ENCODE results near the gene HMGXB3.

The HMGXB3 gene

DNA sequence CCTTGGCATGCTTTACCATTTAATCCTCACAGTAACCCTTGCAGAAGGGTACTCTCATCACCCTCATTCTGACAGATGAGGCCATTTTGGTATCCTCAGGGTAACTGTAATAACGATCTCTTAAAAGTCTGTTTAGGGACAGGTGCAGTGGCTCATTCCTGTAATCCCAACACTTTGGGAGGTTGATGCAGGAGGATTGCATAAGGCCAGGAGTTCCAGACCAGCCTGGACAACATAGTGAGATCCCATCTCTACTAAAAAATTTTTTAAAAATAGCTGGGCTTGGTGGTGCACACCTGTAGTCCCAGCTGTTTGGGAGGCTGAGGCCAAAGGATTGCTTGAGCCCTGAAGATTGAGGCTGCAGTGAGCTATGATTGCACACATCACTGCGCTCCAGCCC lies 54.0 kb downstream of the HMGXB3 start:
- DNase-seq = no peak

DNA sequence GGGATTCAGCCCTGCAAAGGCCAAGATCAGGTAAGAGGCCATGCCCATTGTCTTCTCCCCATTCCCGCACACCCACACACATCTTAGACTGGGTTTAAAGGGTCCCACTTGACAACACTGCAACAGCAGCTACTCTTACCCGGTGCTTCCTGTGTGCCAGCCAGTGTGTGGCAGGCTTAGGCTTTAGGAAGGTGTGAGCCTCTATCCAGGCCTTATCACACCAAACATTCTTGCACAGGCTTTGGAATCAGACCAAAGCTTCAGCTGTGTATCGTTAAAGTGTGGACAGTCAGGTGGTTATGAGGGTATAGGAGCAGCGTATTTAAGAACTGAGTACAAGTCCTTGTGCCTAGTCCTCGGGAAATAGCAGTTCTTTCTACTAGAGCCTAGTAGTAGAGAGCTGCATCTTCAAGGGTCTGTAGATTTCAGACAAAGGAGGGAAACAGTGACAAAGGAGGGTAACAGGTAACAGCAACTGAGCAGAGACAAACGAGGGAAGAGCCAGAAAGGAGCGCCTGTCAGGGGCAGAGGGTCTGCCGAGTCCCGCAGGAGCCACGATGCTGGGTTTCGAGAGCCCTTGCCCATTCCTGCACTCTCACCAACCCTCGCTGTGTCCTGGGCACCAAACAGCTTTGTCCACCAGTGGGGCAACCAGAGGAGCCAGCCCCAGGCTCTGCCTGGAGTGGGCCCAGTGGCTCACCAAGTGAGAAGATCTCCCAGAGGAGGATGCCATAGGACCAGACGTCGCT lies 55.0 kb downstream of the HMGXB3 start:
- DNase-seq = no peak

GRCh38 chr5:150056075-150056443 lies 55.5 kb downstream of the HMGXB3 start:
- DNase-seq = no peak

- DNase-seq = no peak
These were observed 56.5 kb downstream of the HMGXB3 start for GRCh38 chr5:150057052-150057451.

DNA sequence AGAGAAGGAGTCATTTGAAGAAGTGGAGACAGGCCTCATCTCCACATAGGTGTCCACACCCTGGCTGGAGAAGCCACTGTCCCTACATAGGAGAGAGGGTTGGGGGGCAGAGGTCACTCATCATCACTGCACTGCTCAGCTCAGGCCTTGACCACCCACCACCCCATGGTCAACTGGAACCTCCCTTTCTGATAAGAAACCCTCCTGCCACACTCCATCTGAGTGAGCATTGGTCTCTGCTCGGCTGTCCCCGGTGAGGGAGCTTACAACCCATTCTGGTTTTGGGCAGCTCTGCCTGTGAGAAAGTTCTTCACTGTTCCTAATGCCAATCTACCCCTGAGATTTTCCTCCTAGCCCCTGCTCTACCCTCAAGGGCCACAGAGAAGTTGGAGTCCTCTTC lies 57.0 kb downstream of the HMGXB3 start:
- no peak for DNase-seq

DNA sequence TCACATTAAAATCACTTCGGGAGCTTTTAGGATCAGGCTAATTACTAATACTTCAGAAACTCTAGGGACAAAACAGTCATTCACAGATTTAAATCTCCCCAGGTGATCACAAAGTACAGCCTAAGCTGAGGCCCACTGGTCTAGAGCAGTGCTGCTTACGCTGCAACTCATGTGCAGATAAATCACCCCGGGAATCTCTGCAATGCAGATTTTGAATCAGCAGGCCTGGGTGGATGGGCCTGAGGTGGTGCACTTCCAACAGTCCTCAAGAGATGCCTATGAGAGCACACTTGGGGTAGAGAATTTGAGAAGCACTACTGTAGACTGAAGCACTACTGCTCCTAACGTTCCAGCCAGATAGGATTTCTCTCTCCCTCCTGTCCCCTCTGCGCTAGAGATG lies 57.5 kb downstream of the HMGXB3 start:
- DNase-seq = no peak

DNA sequence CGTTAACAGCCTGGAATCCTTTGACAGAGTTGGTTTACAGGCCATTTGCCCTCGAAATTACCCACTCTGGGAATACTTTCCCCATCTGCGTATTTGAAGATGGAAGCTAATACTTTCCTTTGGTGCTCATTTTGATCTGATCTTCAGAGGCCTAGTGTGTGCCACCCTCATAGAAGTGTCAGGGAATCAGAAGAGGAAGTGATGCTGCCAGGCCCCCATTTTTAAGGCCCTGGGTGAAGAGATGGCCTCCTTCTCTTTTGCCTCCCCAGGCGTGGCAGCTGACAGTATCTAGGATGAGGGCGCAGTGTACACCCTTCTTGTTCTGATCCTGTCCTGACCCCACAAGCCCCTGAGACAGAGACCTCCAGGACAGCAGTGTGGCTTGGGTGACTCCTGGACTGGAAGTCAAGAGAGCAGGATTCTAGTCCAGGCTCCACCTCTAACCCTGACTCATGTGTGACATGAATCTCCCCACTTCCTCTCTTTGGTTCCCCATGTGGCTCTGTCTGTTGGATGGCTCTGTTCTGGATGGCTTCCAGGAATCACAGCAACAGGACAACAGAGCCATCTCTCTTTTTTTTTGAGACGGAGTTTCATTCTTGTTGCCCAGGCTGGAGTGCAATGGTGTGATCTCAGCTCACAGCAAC lies 58.1 kb downstream of the HMGXB3 start:
- DNase-seq = peak; percentile 21

- no peak for DNase-seq
These were observed 59.1 kb downstream of the HMGXB3 start for GRCh38 chr5:150059623-150060022.

- no peak for DNase-seq
These were observed 59.9 kb downstream of the HMGXB3 start for GRCh38 chr5:150060471-150060870.

DNA sequence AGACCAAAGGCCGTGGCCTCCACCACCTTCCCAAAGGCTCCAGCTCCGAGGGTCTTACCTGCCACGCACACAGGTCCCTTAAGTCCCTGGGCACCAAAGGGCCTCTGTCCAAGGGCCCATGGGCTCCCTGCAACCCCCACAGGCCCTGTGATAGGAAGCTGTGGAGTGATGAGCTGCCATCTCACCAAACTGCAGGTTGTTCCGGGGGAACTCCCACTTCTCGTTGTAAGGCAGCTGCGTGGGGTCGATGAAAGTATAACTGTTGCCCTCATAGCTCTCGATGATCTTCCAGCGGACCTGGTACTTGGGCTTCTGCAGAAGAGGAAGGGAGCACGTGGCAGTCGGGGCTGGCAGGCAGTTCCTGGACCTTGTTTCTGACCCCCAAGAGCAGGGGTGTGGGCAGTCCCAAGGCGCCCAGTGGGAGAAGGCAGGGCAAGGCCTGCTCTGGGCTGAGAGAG lies 61.0 kb downstream of the HMGXB3 start:
- DNase-seq = no peak

DNA sequence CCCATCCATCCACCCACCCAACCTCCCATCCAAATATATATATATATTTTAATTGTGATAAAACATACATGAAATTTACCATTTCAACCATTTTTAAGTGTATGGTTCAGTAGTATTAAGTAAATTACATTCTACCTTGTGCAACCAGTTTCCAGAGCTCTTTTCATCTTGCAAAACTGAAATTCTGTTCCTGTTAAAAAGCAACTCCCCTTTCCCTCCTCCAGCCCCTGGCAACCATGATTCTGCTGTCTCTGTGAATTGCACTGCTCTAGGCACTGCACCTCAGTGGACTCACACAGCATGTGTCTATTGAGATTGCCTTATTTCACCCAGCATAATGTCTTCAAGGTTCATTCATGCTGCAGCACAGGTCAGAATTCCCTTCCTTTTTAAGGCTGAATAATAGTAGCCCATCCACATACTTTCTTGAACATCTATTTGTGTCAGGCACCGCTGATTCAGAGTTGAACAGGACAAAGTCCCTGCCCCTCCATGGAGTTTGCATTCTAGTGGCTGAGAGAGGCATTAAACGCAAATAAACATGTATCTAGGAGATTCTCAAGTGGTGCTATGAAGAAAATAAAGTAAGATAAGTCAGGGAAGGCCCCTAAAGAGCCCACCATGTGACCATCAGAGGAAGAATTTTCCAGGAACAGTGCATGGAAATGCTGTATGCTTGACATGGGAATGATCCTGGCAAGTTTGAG lies 61.8 kb downstream of the HMGXB3 start:
- no peak for DNase-seq

DNA sequence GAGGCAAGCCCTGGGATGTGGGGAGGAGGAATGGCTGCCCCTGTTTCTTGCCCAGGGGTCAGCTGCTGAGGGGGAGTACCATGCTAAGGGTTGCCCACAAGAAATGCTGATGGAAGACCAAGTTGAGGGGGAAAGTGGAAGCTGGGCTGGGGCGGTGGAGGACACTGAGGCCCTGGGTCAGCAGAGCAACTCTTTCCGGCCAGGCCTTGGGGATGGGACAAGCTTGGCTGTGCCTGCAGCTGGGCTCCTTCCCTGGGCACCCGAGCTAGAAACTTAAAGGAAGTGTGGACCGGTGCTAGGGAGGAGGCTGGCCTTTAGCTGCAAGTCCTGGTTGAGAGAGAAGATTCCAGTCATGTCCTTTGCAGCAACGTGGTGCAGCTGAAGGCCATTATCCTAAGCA lies 63.1 kb downstream of the HMGXB3 start:
- DNase-seq = no peak

DNA sequence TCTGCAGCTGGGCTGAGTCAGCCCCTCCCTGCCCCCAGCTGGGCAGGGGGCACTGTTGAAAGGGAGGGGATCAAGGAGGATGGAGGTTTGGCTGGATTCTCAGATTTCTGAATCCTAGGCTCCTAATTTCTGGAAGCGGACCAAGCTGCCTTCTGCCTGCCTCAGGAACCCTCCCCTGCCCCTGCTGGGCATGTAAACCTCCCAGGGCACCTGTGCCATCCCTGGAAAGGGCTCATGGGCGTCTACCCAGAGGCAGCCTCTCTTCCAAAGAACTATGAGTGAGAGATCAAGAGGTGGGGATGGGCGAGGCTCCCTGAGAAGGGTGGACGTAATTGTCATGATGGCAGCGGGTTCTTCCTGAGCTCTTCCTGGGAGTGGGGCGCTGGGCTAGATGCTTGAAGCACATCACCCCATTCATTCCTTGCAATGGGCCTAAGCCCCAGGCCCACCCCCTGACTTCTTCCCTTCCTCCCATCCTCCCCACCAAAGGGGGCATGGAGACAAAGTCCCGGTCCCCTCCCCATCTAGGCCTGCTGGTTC lies 64.2 kb downstream of the HMGXB3 start:
- no peak for DNase-seq

DNA sequence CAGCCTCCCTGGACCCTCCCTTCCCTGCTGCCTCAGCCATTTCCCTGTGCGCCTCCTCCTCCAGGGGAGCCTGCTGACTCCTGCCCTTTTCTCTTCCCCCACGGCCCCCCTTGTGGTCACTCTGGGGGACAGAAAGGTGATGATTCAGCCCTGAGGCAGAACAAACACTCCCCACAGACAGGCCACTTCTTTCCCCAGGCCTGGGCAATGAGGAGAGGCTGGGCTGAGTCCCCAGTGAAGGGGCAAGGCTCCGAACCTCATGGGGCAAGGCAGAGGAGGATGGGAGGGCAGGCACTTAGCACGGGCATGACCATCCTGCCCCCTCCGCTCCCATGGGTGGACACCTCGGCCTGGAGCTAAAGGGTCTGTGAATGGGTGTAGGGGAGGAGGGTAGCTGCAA lies 64.8 kb downstream of the HMGXB3 start:
- peak; percentile 45 for DNase-seq

- DNase-seq = peak; percentile 22
These were observed 65.3 kb downstream of the HMGXB3 start for GRCh38 chr5:150065886-150066285.

DNA sequence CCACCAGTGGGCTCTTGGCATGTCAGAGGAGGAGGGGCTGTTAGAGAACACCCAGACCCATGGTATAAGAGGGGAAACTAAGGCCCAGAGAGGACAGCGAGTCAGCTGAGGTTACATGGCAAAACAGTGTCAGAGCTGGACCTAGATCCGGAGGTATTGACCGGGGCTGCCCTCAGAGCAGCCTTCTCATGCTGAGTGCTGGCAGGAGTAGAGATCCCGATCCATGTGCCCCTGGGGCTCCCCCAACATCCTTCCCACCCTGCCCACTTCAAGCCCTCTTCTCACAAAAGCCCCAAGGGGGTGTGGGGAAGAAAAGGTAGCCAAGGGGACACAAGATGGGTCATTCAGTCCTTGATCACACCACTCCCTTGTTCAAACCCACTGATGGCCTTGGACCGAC lies 65.9 kb downstream of the HMGXB3 start:
- no peak for DNase-seq

DNA sequence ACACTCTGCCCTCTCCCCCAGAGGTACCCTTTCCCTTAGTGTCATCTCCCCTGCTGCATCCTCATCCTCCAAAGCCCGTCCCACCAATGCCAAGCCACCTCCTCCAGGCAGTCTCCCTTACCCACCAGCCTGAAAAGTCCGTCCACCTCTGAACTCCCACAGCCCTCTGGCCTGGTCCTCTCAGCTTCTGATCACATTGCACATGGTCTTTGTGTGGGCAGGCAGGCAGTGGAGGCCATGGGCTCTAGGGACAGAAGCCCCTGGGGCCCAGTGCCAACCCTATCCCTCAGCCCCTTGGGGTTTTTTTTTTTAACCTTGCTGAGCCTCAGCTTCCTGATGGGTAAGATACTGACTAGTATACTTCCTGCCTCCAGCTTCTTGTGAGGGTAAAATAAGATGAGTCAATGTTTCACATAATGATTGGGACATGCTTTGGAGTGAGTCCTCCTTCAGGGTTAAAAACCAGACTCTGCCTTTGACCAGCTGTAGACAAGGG lies 66.4 kb downstream of the HMGXB3 start:
- DNase-seq = no peak

DNA sequence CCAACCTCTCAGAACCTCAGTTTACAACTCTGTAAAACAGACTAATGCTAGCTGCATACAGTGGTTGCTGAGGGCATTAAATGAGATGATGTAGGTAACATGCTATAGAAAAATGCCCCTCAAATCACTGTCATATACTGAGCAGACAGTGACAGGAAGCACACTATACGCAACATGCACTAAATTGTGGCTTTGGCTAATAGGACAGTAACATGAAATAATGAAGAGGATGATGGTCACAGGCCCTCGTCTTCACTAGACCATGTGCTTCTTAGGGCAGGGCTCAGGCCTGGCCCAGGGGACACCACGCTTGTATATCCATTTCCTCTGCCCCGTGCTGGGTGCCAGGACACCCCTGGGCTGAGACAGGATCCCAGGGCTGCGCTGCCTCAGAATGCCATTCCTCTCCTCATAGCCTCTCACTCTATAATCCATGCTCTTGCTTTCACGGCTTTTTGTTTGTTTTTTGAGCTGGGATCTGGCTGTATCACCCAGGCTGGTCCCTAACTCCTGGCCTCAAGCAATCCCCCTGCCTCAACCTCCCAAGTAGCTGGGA lies 66.9 kb downstream of the HMGXB3 start:
- no peak for DNase-seq

- no peak for DNase-seq
These were observed 67.5 kb downstream of the HMGXB3 start for GRCh38 chr5:150068071-150068470.

DNA sequence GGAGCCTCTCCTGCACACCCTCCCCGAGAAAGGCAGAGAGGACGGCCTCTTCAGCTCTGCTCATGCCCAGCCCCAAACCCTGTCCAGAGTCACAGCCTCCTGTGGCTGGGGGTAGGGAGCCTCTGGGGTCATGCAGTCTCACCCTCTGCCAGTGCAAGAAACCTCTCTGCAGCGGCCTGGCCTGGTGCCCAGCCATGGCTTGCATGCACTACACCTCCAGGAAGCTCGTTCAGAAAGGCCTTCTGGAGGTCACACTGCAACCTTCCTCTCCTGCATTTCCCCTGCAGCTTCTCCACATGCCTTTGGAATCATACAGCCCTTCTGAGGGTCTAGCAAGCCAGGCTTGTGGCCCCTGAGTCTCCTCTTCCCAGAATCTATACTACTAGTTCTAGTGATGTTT lies 67.9 kb downstream of the HMGXB3 start:
- no peak for DNase-seq

- no peak for DNase-seq
These were observed 68.6 kb downstream of the HMGXB3 start for GRCh38 chr5:150068961-150069645.

Data from T1000 (cell line).